HG03039 (cell line): ENCODE data around the gene CCDC85C.

Experiments used
- ATAC-seq: cut with Tn5 transposase; IDR thresholded peaks from one replicate; pipeline ENCODE4 v1.9.1; 2021; ENCODE audit warnings: mild to moderate bottlenecking, moderate library complexity; ENCODE audit not compliant: unreplicated experiment

Gene CCDC85C

DNA sequence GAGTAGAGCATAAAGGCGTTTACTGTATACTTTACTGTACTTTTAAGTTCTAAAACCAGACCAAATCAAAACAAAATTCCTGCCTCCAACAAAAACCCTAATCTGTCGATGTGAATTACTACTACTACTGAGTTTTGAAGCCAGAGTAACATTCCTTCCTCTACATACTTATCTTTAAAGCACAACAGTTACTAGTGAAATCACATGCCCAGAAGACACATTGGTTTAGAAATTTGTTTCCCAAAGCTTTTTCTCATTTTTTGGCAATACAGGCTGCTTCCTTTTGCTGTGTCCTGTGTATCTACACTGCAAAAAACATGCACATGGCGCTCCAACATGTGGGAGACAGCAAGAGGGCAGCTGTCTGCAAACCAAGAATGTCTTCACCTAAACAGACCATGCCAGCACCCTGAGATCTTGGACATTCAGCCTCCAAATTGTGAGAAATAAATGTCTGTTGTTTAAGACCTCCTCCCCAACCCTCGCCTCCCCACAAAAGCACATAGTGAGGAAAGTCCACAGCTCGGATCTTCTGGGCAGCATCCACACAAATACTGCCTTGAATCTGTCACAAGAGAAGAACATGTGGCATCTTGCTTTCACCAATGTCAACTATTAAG is 144.4 kb downstream of the CCDC85C start:
- no peak for ATAC-seq

GRCh38 chr14:99454246-99454645 is 149.8 kb downstream of the CCDC85C start:
- ATAC-seq = no peak

- ATAC-seq = no peak
Observed at GRCh38 chr14:99452968-99453367, 151.0 kb downstream of the CCDC85C start.

DNA sequence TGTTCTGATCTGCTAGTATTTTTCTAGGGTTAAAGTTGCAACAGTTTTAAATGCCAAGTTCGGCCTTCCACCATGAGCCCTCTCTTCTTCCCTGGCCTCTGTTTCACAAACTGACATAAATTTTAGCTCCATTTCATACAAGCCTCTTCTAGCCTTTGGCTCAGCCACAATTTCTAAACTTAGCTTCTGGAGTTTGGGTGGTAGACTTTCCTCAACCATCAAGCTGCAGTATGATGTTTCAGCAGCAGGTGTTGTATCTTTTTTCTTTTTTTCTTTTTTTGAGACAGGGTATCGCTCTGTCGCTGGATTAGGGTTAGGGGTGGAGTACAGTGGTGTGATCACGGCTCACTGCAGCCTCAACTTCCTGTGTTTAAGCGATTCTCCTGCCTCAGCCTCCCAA is 152.8 kb downstream of the CCDC85C start:
- no peak for ATAC-seq

DNA sequence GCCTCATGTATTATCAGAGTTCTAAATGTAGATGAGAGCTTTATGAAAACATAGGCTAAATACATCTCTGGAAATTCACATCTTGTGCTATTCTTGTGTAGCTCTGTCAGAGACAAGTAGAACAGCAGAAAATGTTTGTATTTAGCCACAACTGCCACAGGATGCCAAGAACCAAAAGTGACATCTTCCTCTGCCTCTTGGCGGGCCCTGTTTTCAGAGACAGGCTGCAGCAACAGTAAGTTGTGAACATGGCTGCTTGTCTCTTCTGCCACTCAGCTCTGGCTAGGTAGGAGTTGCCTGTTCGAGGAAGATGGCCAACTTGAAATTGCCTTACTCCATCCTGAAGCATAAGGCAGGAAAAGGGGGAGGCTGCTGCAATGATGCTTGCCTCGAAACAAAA is 153.7 kb downstream of the CCDC85C start:
- ATAC-seq = no peak
